ENCODE results near the gene RIC3.

Gene RIC3

DNA sequence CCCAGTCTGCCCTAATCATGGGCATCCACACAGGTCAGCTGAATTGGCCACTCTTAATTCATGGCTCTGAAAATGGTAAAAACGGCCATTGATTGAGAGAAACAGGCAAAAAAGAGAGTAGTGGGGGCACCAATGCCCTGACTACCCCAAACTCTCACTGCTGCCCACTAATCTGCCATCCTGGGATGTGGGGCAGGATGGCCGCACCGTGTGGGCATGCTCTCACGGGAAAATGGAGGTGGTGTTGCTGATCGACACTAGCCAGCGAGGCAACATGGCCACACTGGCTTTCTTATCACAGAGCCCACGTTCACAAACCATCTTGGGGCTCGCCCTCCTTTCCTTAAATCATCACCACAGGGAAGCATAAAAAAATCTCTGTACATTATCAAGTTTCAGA lies 99.1 kb downstream of the RIC3 start:
- no peak overlapping the region for H3K4me2 ChIP-seq (ENCODE audit: insufficient read depth, low read length)

GRCh38 chr11:8068605-8069221 lies 100.1 kb downstream of the RIC3 start:
- H3K36me3 ChIP-seq (ENCODE audit: insufficient read depth, low read length): no peaks in the 10 kb centered on the region
- no peak overlapping the region for H3K4me2 ChIP-seq (ENCODE audit: insufficient read depth, low read length)
- H3K9ac ChIP-seq (ENCODE audit: low read depth, low read length): no peak overlapping the region
- H3K27me3 ChIP-seq (ENCODE audit: insufficient read depth, low read length, poor library complexity): peaks cover 19% of the 10 kb centered on the region
- peaks cover 3% of the 10 kb centered on the region; the same call in 1 of the 2 replicates for H4K20me1 ChIP-seq (ENCODE audit: insufficient read depth, low read length)
- no peak overlapping the region for H3K4me3 ChIP-seq (ENCODE audit: low read depth in 1 of 2, low read length in 2 of 2)
- H3K27ac ChIP-seq (ENCODE audit: low read length): no peak overlapping the region
- no peak for TF ChIP-seq EZH2 (IDR thresholded peaks at IDR 0.05; ENCODE audit: borderline replicate concordance, low read depth, low read length, severe bottlenecking)
- TF ChIP-seq, protein P1, sequence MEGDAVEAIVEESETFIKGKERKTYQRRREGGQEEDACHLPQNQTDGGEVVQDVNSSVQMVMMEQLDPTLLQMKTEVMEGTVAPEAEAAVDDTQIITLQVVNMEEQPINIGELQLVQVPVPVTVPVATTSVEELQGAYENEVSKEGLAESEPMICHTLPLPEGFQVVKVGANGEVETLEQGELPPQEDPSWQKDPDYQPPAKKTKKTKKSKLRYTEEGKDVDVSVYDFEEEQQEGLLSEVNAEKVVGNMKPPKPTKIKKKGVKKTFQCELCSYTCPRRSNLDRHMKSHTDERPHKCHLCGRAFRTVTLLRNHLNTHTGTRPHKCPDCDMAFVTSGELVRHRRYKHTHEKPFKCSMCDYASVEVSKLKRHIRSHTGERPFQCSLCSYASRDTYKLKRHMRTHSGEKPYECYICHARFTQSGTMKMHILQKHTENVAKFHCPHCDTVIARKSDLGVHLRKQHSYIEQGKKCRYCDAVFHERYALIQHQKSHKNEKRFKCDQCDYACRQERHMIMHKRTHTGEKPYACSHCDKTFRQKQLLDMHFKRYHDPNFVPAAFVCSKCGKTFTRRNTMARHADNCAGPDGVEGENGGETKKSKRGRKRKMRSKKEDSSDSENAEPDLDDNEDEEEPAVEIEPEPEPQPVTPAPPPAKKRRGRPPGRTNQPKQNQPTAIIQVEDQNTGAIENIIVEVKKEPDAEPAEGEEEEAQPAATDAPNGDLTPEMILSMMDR (IDR thresholded peaks at IDR 0.05; ENCODE audit: borderline replicate concordance, extremely low read depth, low read length, poor library complexity, severe bottlenecking): no peak
- H3K4me1 ChIP-seq (ENCODE audit: insufficient read depth, low read length): no peaks in the 10 kb centered on the region
- H3K9me3 ChIP-seq (ENCODE audit: insufficient read depth, low read length, severe bottlenecking): no peaks in the 10 kb centered on the region
- H3K79me2 ChIP-seq (ENCODE audit: insufficient read depth, low read length): no peaks in the 10 kb centered on the region
- DNase-seq (no peak), ATAC-seq (ENCODE audit: insufficient read depth, low read depth) (no peak)
- no peak overlapping the region for H2AFZ ChIP-seq (ENCODE audit: low read depth, low read length)

More for the DNA sequence above, 99.1 kb downstream of the RIC3 start:
- Histone ChIP-seq H3K4me3 (ENCODE audit: low read depth in 1 of 2, low read length in 2 of 2) (no peak overlapping the region), H3K9ac (ENCODE audit: low read depth, low read length) (no peak overlapping the region), H3K79me2 (ENCODE audit: insufficient read depth, low read length) (no peaks in the 10 kb centered on the region), H3K4me1 (ENCODE audit: insufficient read depth, low read length) (no peaks in the 10 kb centered on the region), H3K9me3 (ENCODE audit: insufficient read depth, low read length, severe bottlenecking) (no peaks in the 10 kb centered on the region), H3K27ac (ENCODE audit: low read length) (no peak overlapping the region), H3K36me3 (ENCODE audit: insufficient read depth, low read length) (no peaks in the 10 kb centered on the region), H2AFZ (ENCODE audit: low read depth, low read length) (no peak overlapping the region), H3K27me3 (ENCODE audit: insufficient read depth, low read length, poor library complexity) (peaks cover 19% of the 10 kb centered on the region), H4K20me1 (ENCODE audit: insufficient read depth, low read length) (peaks cover 2% of the 10 kb centered on the region; the same call in 1 of the 2 replicates)
- TF ChIP-seq EZH2 (IDR thresholded peaks at IDR 0.05; ENCODE audit: borderline replicate concordance, low read depth, low read length, severe bottlenecking): no peak
- TF ChIP-seq, protein P1 (IDR thresholded peaks at IDR 0.05; ENCODE audit: borderline replicate concordance, extremely low read depth, low read length, poor library complexity, severe bottlenecking): no peak
- ATAC-seq (ENCODE audit: insufficient read depth, low read depth): no peak
- DNase-seq: no peak

DNA sequence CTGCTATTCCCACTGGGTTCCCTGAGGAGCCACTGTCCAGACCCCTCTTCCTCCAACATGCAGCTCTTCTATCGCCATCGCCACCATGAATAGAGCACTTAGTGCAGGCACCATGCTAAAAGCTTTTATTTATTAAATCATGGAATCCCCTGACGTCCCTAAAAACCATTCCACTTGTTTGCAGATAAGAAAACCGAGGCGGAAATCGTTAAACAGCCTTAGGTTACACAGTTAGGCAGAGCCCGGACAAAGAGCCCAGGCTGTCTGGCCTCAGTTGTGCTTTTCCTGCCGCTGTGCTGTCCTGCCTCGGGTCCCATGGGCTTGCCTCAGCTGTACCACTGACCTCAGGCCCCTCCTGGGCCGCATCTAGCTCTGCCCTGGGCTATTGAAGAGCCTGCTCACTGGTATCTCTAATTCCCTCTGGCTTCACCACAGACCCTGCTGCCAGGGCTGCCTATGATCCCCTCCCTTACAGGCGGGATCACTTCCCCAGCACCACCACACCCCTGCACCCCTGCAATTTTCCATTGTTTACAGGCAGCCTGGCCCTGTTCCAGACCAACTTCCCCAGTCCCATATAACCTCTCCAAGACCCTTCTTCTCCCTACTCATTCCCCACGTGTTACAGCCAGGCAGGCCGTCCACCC lies 100.8 kb downstream of the RIC3 start:
- no peak for TF ChIP-seq EZH2 (IDR thresholded peaks at IDR 0.05; ENCODE audit: borderline replicate concordance, low read depth, low read length, severe bottlenecking)
- TF ChIP-seq, protein P1 (IDR thresholded peaks at IDR 0.05; ENCODE audit: borderline replicate concordance, extremely low read depth, low read length, poor library complexity, severe bottlenecking): no peak
- Histone ChIP-seq H3K4me1 (ENCODE audit: insufficient read depth, low read length) (no peaks in the 10 kb centered on the region), H3K9me3 (ENCODE audit: insufficient read depth, low read length, severe bottlenecking) (no peaks in the 10 kb centered on the region), H3K79me2 (ENCODE audit: insufficient read depth, low read length) (no peaks in the 10 kb centered on the region), H2AFZ (ENCODE audit: low read depth, low read length) (no peak overlapping the region), H3K36me3 (ENCODE audit: insufficient read depth, low read length) (no peaks in the 10 kb centered on the region), H3K27me3 (ENCODE audit: insufficient read depth, low read length, poor library complexity) (peaks cover 18% of the 10 kb centered on the region), H3K4me3 (ENCODE audit: low read depth in 1 of 2, low read length in 2 of 2) (no peak overlapping the region), H4K20me1 (ENCODE audit: insufficient read depth, low read length) (peaks cover 3% of the 10 kb centered on the region; the same call in 1 of the 2 replicates), H3K27ac (ENCODE audit: low read length) (no peak overlapping the region), H3K9ac (ENCODE audit: low read depth, low read length) (no peak overlapping the region), H3K4me2 (ENCODE audit: insufficient read depth, low read length) (no peak overlapping the region)
- ATAC-seq (ENCODE audit: insufficient read depth, low read depth) (no peak), DNase-seq (no peak)

Measured in DND-41 (cell line).